ENCODE data around the gene CACNA2D4. TPM values are rescaled to one million over a fixed set of nuclear protein-coding genes. Genes with fewer than 3 reads are reported as not detected.

Gene CACNA2D4
- total and polyA plus RNA-seq, 2 experiments from 2014 or later: 0.23 TPM; not detected in 1

DNA sequence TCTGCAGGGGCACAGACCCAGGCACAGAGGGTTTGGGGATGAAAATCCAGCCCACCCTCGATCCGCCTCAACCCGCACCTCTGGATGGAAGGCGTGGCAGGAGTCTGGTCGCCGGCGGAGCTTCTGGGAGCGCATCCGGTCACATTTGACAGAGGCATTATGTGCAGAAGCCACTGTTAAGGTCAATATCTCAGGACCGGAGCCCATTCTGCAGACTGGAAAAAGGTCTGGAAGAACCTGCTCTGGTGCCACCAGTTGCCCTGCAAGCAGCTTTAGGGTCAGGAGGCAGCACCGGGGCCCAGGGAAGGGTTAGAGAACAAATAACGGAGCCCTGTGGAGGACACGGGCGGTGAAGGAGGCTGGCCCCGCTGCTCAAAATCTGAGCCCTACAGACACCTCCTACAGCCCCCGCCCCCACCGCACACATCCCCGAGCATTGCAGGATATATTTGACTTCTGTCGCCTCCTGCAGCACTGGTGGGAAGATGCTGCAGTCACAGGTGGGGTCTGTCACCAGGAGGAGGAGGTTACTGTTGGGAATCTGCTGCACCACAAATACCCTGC, 123.1 kb downstream of the CACNA2D4 start:
- in situ Hi-C loops (cut with MboI): loop anchor here (10.0 to 25.0 kb wide), 2 partner anchors 229 to 658 kb away; no protein-coding TSS in a partner anchor
- DNase-seq: no peak
- H3K9me3 ChIP-seq (ENCODE audit: low read depth): no peaks in the 10 kb centered on the region
- H3K9me2 ChIP-seq (ENCODE audit: insufficient read depth): no peaks in the 10 kb centered on the region
- 0 out of 2 replicates have a peak overlapping the region, but pooled peaks have one; percentile 29 for H3K9ac ChIP-seq
- no peak overlapping the region for H3K27ac ChIP-seq
- TF ChIP-seq EZH2phosphoT487 (IDR thresholded peaks at IDR 0.05; ENCODE audit: insufficient read depth, low read depth) (no peak), EZH2 (IDR thresholded peaks at IDR 0.05; ENCODE audit: insufficient read depth, poor library complexity, severe bottlenecking) (no peak)
- WGBS, 2 experiments (ENCODE audit: low coverage in 1 of 2, low lambda C conversion rate in 2 of 2, missing lambda C conversion rate in 2 of 2): 82% methylated on average over 19 of the region's 19 CpGs
- no peaks in the 10 kb centered on the region for H3K79me2 ChIP-seq (ENCODE audit: insufficient read depth)
- no peaks in the 10 kb centered on the region for H3K27me3 ChIP-seq (replicated peaks; ENCODE audit: insufficient read depth)
- H3K4me2 ChIP-seq (ENCODE audit: unreplicated experiment): peak overlapping the region; percentile 63
- H3K4me3 ChIP-seq: no peak overlapping the region
- 0 out of 2 replicates have a peak, but pooled peaks cover 3% of the 10 kb centered on the region for H3F3A ChIP-seq (ENCODE audit: insufficient read depth)
- no peaks in the 10 kb centered on the region for H3K36me3 ChIP-seq (ENCODE audit: low read depth)
- peak overlapping the region; percentile 74 for H2AFZ ChIP-seq
- no peaks in the 10 kb centered on the region for H3K4me1 ChIP-seq (ENCODE audit: insufficient read depth)
- no peaks in the 10 kb centered on the region for H4K20me1 ChIP-seq (ENCODE audit: insufficient read depth)

DNA sequence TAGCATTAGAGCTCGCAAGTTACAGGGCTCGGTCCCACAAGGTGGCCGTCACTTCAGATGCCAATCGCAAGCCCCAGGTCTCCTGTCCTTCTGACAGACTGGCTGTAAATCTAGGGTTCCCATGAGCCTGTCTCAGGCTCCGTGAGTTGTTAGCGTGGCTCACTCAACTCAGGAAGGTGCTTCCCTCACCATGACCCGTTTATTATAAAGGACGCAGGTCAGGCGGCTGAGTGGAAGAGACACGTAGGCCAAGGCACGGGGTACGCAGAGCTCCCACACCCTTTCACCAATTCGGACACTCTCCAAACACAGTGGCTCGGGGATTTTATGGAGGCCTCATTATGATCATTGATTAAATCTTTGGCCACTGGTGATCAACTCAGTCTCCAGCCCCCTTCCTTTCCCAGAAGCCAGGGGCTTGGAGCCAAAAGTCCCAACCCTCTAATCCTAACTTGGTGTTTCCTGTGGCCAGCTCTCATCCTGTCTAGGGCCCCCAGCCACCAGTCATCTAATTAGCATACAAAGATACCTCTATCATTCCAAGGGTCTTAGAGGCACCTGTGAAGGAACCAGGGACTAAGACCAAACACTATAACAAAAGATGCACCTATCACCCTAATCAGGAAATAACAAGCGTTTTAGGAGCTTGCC, 123.9 kb downstream of the CACNA2D4 start:
- WGBS, 2 experiments (ENCODE audit: low coverage in 1 of 2, low lambda C conversion rate in 2 of 2, missing lambda C conversion rate in 2 of 2): 85 to 87% methylated on average over 15 of the region's 15 CpGs
- H3F3A ChIP-seq (ENCODE audit: insufficient read depth): 0 out of 2 replicates have a peak, but pooled peaks cover 4% of the 10 kb centered on the region
- no peak for DNase-seq
- no peaks in the 10 kb centered on the region for H3K79me2 ChIP-seq (ENCODE audit: insufficient read depth)
- no peak overlapping the region for H2AFZ ChIP-seq
- no peak overlapping the region for H3K4me3 ChIP-seq
- no peaks in the 10 kb centered on the region for H4K20me1 ChIP-seq (ENCODE audit: insufficient read depth)
- H3K4me2 ChIP-seq (ENCODE audit: unreplicated experiment): no peak overlapping the region
- no peak overlapping the region for H3K9ac ChIP-seq
- H3K27ac ChIP-seq: no peak overlapping the region
- in situ Hi-C loops (cut with MboI): loop anchor here (10.0 to 25.0 kb wide), 2 partner anchors 230 to 657 kb away; no protein-coding TSS in a partner anchor
- no peaks in the 10 kb centered on the region for H3K9me2 ChIP-seq (ENCODE audit: insufficient read depth)
- no peaks in the 10 kb centered on the region for H3K9me3 ChIP-seq (ENCODE audit: low read depth)
- no peaks in the 10 kb centered on the region for H3K27me3 ChIP-seq (replicated peaks; ENCODE audit: insufficient read depth)
- H3K36me3 ChIP-seq (ENCODE audit: low read depth): no peaks in the 10 kb centered on the region
- no peaks in the 10 kb centered on the region for H3K4me1 ChIP-seq (ENCODE audit: insufficient read depth)
- no peak for TF ChIP-seq EZH2 (IDR thresholded peaks at IDR 0.05; ENCODE audit: insufficient read depth, poor library complexity, severe bottlenecking)
- TF ChIP-seq EZH2phosphoT487 (IDR thresholded peaks at IDR 0.05; ENCODE audit: insufficient read depth, low read depth): no peak

DNA sequence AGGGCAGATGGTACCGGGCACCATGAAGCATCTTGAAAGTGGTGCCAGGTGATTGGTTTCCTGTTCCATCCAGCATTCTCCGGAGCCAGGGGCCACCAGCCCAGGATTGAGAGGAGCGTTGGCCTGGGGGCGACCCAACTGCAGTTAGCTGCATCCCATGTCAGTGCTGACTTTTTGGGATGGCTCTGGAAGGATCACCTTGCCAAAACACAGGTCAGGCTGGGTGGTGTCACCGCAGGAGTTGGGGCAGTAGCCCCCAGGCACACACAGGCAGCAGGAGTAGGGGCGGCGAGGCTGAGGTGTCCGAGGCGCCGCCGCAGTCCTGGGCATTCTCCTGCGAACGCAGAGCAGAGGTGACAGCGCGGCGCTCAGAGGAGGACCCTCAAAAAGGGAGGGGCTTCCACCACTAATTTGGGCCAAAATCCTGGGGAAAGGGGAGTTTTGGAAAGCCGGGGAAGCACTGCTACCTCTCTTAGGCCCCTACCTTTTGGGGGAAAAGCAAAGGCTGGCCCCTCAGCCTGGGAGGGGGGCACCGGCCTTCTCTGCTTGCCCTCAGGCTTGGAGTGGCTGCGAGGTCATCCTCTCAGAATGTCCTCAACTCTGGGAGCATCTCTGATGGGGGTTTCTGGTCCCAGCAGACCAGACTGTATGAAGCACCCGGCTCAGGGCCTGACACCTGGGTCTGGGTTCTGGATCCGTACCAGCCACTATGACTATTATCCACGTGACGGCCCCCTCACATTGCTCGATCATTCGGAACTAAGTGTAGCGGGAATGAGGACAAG, 124.8 kb downstream of the CACNA2D4 start:
- no peaks in the 10 kb centered on the region for H4K20me1 ChIP-seq (ENCODE audit: insufficient read depth)
- no peak for DNase-seq
- H2AFZ ChIP-seq: no peak overlapping the region
- no peaks in the 10 kb centered on the region for H3K79me2 ChIP-seq (ENCODE audit: insufficient read depth)
- H3F3A ChIP-seq (ENCODE audit: insufficient read depth): 0 out of 2 replicates have a peak, but pooled peaks cover 4% of the 10 kb centered on the region
- H3K27ac ChIP-seq: no peak overlapping the region
- no peak for TF ChIP-seq EZH2 (IDR thresholded peaks at IDR 0.05; ENCODE audit: insufficient read depth, poor library complexity, severe bottlenecking)
- H3K9me3 ChIP-seq (ENCODE audit: low read depth): no peaks in the 10 kb centered on the region
- H3K4me3 ChIP-seq: no peak overlapping the region
- 91 to 93% methylated on average over 25 to 26 of the region's 26 CpGs for WGBS, 2 experiments (ENCODE audit: low coverage in 1 of 2, low lambda C conversion rate in 2 of 2, missing lambda C conversion rate in 2 of 2)
- in situ Hi-C loops (cut with MboI): loop anchor here (10.0 to 25.0 kb wide), 2 partner anchors 231 to 656 kb away; no protein-coding TSS in a partner anchor
- H3K9ac ChIP-seq: no peak overlapping the region
- H3K27me3 ChIP-seq (replicated peaks; ENCODE audit: insufficient read depth): no peaks in the 10 kb centered on the region
- no peaks in the 10 kb centered on the region for H3K4me1 ChIP-seq (ENCODE audit: insufficient read depth)
- no peak overlapping the region for H3K4me2 ChIP-seq (ENCODE audit: unreplicated experiment)
- H3K36me3 ChIP-seq (ENCODE audit: low read depth): no peaks in the 10 kb centered on the region
- no peaks in the 10 kb centered on the region for H3K9me2 ChIP-seq (ENCODE audit: insufficient read depth)

DNA sequence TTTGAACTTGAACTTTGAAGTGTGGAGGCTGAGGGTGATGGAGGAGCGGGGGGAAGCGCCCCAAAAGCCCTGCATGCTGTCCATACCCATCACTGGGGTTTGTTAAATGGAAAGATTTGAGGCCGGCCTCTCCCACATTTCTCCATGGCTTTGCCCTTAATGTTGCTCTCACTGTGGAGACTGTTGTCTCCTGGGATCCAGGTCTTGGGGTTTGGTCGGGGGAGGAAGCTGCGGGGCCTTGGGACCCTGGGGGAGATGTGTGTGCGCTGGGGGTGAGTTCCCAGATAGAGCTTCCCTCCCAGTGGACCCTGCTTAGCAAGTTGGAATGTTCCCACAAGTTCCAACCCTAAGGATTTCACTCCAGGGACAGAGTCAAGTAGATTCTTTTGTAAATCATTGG, 126.0 kb downstream of the CACNA2D4 start:
- H3K9me3 ChIP-seq (ENCODE audit: low read depth): no peaks in the 10 kb centered on the region
- in situ Hi-C loops (cut with MboI): loop anchor here (10.0 to 25.0 kb wide), 2 partner anchors 232 to 655 kb away; no protein-coding TSS in a partner anchor
- H2AFZ ChIP-seq: no peak overlapping the region
- 0 out of 2 replicates have a peak, but pooled peaks cover 4% of the 10 kb centered on the region for H3F3A ChIP-seq (ENCODE audit: insufficient read depth)
- no peak overlapping the region for H3K27ac ChIP-seq
- TF ChIP-seq EZH2 (IDR thresholded peaks at IDR 0.05; ENCODE audit: insufficient read depth, poor library complexity, severe bottlenecking) (no peak), EZH2phosphoT487 (IDR thresholded peaks at IDR 0.05; ENCODE audit: insufficient read depth, low read depth) (no peak)
- 80 to 81% methylated on average over 6 of the region's 6 CpGs for WGBS, 2 experiments (ENCODE audit: low coverage in 1 of 2, low lambda C conversion rate in 2 of 2, missing lambda C conversion rate in 2 of 2)
- H3K4me3 ChIP-seq: no peak overlapping the region
- no peak for DNase-seq
- no peaks in the 10 kb centered on the region for H3K9me2 ChIP-seq (ENCODE audit: insufficient read depth)
- no peaks in the 10 kb centered on the region for H3K79me2 ChIP-seq (ENCODE audit: insufficient read depth)
- H4K20me1 ChIP-seq (ENCODE audit: insufficient read depth): no peaks in the 10 kb centered on the region
- no peaks in the 10 kb centered on the region for H3K36me3 ChIP-seq (ENCODE audit: low read depth)
- H3K4me2 ChIP-seq (ENCODE audit: unreplicated experiment): no peak overlapping the region
- H3K27me3 ChIP-seq (replicated peaks; ENCODE audit: insufficient read depth): no peaks in the 10 kb centered on the region
- no peaks in the 10 kb centered on the region for H3K4me1 ChIP-seq (ENCODE audit: insufficient read depth)
- no peak overlapping the region for H3K9ac ChIP-seq
